ENCODE results near the gene MDM2.

GRCh38 chr12:68878846-68879245 lies 70.9 kb downstream of the MDM2 start:
- TF ChIP-seq EZH2 (IDR thresholded peaks at IDR 0.05; ENCODE audit: borderline replicate concordance, insufficient read depth, low read depth, low read length, poor library complexity, severe bottlenecking) (no peak), CTCF (IDR thresholded peaks at IDR 0.05) (no peak)
